HG03354 (cell line): ENCODE measurements around the gene C10orf105.
A peak's percentile ranks its signal among the peaks of the same experiment; 100 is the strongest.

Experiments
- ATAC-seq: cut with Tn5 transposase; IDR thresholded peaks from one replicate; pipeline ENCODE4 v1.9.1; 2021; ENCODE audit warnings: mild to moderate bottlenecking; ENCODE audit not compliant: unreplicated experiment, poor library complexity, severe bottlenecking

C10orf105 gene

GRCh38 chr10:71719464-71720201 is at the start of gene C10orf105:
Gene C10orf105, minus strand, starts transcription at chr10:71719778. Its CDS starts 3,441 bp downstream, at chr10:71716337.
- no peak for ATAC-seq

- ATAC-seq = no peak
Measured at GRCh38 chr10:71767420-71768035, 48.0 kb upstream of the C10orf105 start.

GRCh38 chr10:71766717-71767419 is 47.3 kb upstream of the C10orf105 start:
- peak; percentile 40 for ATAC-seq

- ATAC-seq = no peak
Measured at GRCh38 chr10:71765906-71766716, 46.5 kb upstream of the C10orf105 start.

- no peak for ATAC-seq
Measured at GRCh38 chr10:71765176-71765904, 45.8 kb upstream of the C10orf105 start.

GRCh38 chr10:71763352-71764127 is 44.0 kb upstream of the C10orf105 start:
- ATAC-seq = no peak

- no peak for ATAC-seq
Measured at GRCh38 chr10:71762324-71762723, 42.7 kb upstream of the C10orf105 start.

GRCh38 chr10:71761541-71762113 is 42.0 kb upstream of the C10orf105 start:
- no peak for ATAC-seq

- ATAC-seq = no peak
Measured at GRCh38 chr10:71761105-71761511, 41.5 kb upstream of the C10orf105 start.

GRCh38 chr10:71757399-71757922 is 37.9 kb upstream of the C10orf105 start:
- no peak for ATAC-seq

- ATAC-seq = no peak
Measured at GRCh38 chr10:71756311-71757191, 37.0 kb upstream of the C10orf105 start.

GRCh38 chr10:71755179-71755879 is 35.8 kb upstream of the C10orf105 start:
- ATAC-seq = no peak

GRCh38 chr10:71754562-71754961 is 35.0 kb upstream of the C10orf105 start:
- ATAC-seq = no peak

GRCh38 chr10:71753960-71754505 is 34.5 kb upstream of the C10orf105 start:
- ATAC-seq = no peak

GRCh38 chr10:71753091-71753959 is 33.7 kb upstream of the C10orf105 start:
- ATAC-seq = no peak
